HG03565 (cell line): ENCODE data around the gene TTC24.
"Not testable (repeated sequence)": the region's sequence is repeated elsewhere in the genome, so short reads cannot be mapped to it uniquely, and the experiment has no call there.

Source experiments
- ATAC-seq: cut with Tn5 transposase; IDR thresholded peaks from one replicate; pipeline ENCODE4 v1.9.1; 2021; ENCODE audit warnings: mild to moderate bottlenecking, moderate library complexity; ENCODE audit not compliant: unreplicated experiment

The TTC24 gene

GRCh38 chr1:156607344-156607743 lies 27.8 kb downstream of the TTC24 start:
- ATAC-seq = not testable (repeated sequence)

GRCh38 chr1:156608036-156608674 lies 28.6 kb downstream of the TTC24 start:
- ATAC-seq = no peak

GRCh38 chr1:156608981-156609380 lies 29.5 kb downstream of the TTC24 start:
- ATAC-seq = peak; percentile 69

GRCh38 chr1:156610072-156610471 lies 30.5 kb downstream of the TTC24 start:
- ATAC-seq = not testable (repeated sequence)

- ATAC-seq = no peak
Observed at GRCh38 chr1:156612666-156613065, 33.1 kb downstream of the TTC24 start.

GRCh38 chr1:156615946-156616345 lies 36.4 kb downstream of the TTC24 start:
- ATAC-seq = no peak

- ATAC-seq = no peak
Observed at GRCh38 chr1:156616463-156616862, 36.9 kb downstream of the TTC24 start.

GRCh38 chr1:156618853-156619581 lies 39.5 kb downstream of the TTC24 start, which contains the start of gene HAPLN2:
Gene HAPLN2, plus strand, starts transcription at chr1:156619415. Its CDS starts 4,076 bp downstream, at chr1:156623491.
- no peak for ATAC-seq

GRCh38 chr1:156619582-156619955 lies 40.0 kb downstream of the TTC24 start:
- ATAC-seq = no peak

- ATAC-seq = no peak
Observed at GRCh38 chr1:156622581-156623297, 43.2 kb downstream of the TTC24 start.

GRCh38 chr1:156623946-156624813 lies 44.7 kb downstream of the TTC24 start:
- no peak for ATAC-seq

- ATAC-seq = no peak
Observed at GRCh38 chr1:156624814-156625435, 45.4 kb downstream of the TTC24 start.

- ATAC-seq = no peak
Observed at GRCh38 chr1:156625436-156626078, 46.0 kb downstream of the TTC24 start.

GRCh38 chr1:156626079-156626438 lies 46.5 kb downstream of the TTC24 start:
- ATAC-seq = no peak

GRCh38 chr1:156627313-156627880 lies 47.9 kb downstream of the TTC24 start:
- ATAC-seq = no peak

- no peak for ATAC-seq
Observed at GRCh38 chr1:156629823-156630449, 50.4 kb downstream of the TTC24 start.

- ATAC-seq = not testable (repeated sequence)
Observed at GRCh38 chr1:156631152-156631551, 51.6 kb downstream of the TTC24 start.

- no peak for ATAC-seq
Observed at GRCh38 chr1:156632355-156632754, 52.8 kb downstream of the TTC24 start.
